HT-29 (cell line): Measurements from ENCODE around the gene SDCCAG8. TPM values are rescaled to one million over a fixed set of nuclear protein-coding genes. Genes with fewer than 3 reads are reported as not detected.

Source experiments
- DNase-seq: peaks from one replicate; pipeline ENCODE4 v3.0.0-alpha.2; 2015; ENCODE audit warnings: low spot score
- total RNA-seq: library from RNA; depleted of rRNA; stranded (reverse); fragments of >200 nt; shearing (Covaris generic); gene quantifications from 2 replicates; pipeline ENCODE4 v1.2.3, GENCODE V29; 2014

SDCCAG8 gene
- total RNA-seq, 1 experiment from 2014 or later: 9.7 TPM

DNA sequence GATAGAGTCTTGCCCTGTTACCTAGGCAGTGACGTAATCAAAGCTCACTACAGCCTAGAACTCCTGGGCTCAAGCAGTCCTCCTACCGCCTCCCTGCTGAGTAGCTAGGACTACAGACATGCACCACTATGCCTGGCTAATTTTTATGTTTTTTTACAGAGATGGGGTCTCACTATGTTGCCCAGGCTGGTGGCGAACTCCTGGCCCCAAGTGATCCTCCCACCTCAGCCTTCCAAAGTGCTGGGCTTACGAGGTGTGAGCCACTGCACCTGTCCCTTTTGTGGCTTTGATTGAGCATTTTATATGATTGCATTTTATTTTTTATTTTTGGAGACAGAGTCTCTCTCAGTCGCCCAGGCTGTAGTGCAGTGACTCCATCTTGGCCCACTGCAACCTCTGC is 25.8 kb downstream of the SDCCAG8 start:
- DNase-seq: no peak

DNA sequence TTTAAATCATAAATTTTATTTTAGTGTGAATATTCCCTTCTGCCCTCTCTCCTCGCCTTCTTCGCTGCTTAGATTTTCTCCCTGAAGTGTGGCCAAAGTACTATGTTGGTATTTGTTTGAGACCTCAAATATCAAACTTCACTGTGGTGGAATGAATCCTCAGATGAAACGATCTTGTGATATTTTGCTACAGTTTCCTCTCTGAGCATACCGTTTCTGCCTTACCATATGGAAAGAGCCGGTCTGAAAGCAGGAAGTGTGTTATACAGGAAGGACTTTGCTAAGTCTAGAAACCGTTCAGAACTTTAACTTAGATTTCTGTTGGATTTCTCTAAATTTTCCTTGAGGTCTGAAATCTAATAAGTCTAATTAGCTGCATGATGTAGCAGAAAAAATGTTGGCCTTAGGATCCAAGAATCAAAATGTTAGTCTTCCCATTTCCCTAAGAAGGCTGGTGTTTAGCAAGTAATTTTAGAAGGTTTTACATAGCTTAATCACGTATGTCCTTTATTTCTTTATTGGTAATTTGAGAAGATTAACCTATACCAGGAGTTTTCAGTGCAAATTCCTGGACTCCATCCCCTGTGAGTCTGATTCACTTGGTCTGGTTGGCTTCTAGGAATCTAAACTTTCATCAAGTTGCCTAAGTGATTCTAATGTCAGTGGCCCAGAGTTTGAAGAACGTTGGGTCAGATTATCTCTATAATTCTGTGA is 30.7 kb downstream of the SDCCAG8 start:
- no peak for DNase-seq

DNA sequence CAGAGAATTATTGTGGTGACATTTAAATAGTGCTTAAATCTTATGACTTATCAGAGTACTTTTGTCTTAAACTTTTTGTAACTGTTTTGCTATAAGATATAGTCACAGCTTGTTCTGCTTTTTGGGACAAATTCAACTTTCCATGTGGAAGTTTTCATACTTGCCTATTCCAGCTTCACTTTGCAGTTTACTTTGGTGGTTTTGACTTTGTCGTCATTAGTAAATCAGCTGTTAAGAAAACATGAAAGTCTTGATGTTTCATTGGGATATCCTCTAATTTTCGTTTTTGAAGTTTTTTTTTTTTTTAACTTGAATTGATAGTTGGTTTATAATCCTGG is 31.3 kb downstream of the SDCCAG8 start:
- no peak for DNase-seq

DNA sequence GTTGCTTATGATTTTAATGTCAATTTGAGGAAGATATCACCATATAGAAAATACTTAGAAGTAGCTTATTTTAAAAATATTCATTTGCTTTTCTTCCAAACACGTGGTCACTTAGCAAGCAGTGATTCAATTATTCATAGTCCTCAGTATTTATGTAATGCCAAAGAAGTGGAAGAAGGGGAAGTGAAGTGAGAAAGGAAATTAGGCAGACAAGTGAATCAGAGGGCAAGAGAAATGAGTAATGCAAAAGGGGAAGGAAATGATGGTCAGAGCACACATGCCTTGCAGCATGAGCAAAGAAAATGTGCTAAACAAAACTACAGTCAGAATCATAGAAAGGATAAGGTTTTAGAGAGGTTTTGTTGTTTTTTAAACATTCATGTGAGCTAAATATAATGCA is 31.8 kb downstream of the SDCCAG8 start:
- no peak for DNase-seq

DNA sequence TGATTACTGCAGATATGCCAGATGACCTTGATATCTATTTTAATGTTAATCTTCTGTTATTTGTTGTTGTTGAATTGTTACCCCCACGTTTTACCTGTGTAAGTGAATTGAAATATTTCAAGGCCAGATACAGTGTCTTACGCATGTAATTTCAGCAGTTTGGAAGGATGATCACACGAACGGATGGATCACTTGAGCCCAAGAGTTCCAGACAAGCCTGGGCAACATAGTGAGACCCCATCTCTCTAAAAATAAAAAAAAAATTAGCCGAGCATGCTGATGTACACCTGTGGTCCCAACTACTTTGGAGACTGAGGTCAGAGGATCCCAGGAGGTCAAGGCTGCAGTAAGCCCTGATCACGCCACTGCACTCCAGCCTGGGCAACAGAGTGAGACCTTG is 32.2 kb downstream of the SDCCAG8 start:
- no peak for DNase-seq

DNA sequence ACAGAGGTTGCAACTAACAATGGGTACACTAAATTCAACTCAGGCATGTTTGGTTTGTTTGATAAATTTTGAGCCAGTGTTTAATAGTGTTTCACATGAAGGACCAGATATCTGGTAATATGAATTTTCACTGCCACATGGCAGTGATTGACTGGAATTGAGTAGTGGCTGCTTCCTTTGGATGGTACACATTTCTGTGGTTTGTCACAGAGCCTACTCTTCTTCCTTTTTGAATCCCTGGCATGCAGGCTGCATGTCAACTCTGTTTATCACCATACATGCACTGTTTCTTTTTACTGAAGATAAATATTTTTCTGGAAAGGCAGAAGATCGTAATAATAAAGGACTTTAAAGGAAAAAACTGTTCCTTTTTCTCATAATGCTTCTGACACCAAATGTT is 35.5 kb downstream of the SDCCAG8 start:
- no peak for DNase-seq

DNA sequence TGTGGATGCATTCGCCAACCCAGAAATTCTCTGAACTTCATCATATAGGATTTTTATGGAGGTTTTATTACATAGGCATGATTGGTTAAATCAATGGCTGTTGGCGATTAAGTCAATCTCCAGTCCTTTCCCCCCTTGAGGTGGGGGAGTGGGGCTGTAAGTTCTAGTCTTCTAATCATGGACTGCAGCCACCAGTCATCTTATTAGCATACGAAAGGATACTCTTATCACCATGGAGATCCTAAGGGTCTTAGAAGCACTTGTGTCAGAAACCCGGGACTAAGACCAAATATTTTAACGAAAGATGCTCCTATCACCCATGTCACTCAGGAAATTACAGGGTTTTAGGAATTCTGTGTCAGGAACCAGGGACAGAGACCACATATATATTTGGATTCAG is 36.3 kb downstream of the SDCCAG8 start:
- no peak for DNase-seq

DNA sequence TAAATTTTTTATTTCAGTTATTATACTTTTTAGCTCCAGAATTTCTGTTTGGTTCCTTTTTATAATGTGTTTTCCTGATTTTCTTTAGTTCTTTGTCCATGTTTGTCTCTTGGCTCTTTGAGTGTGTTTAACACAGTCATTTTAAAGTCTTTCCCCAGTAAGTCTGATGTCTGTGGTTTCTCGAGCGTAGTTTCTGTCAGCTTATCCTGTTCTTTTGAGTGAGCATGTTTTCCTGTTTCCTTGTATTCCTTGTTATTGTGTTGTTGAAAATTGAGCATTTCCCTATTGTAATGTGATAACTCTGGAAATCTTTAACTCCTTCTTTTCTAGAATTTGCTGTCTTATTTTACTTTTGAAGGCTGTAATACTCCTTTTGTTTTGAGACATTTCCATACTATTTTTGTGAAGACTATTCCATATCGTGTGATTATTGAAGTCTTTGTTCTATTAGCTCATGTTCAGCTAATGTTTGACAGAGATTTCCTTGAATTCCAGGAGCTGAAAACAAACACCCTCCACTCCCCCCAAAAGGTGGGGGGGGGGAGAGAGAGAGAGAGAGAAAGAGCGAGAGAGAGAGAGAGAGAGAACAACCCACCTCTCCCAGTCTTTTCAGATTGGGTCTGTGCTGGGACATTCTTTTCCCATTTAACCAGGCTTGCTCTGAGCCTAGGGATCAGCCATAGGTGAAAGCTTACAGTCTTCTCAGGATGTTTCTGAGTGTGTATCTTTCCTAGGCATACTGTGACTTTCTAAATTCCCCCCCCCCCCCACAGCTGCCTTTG is 38.3 kb downstream of the SDCCAG8 start:
- no peak for DNase-seq

DNA sequence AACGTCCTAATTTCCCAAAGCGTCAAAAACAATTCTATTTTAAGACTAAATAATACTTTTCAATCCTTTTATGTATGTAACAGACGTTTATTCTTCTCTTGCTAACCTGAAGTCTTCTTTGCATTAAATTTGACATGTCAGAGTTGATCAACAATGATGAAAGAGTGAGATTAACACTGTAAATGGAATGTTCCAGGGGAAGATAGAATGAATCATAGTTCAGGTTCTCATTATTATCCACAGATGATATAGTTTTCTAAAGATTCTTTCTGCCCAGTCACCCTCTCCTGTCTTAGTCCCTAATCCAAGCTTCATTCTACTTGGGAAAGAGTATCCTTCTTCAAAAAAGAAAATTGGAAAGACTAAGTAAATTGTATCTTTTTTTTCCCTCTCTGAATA is 38.9 kb downstream of the SDCCAG8 start:
- DNase-seq: no peak

DNA sequence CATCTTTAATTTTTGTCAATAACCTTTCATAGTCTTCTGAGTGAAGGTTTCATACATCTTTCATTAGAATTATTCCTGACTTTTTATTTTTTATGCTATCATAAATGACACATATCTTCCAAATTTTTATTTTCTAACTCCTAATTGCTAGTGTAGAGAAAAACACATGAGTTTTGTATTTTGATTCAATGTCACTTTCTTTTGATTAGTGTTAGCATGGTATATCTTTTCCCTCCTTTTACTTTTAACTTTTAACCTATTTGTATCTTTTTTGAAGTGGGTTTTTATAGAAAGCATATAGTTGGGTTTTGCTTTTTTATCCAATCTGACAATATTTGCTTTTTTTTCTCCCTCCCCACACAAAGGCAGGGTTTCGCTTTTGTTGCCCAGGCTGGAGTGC is 43.2 kb downstream of the SDCCAG8 start:
- DNase-seq: no peak

DNA sequence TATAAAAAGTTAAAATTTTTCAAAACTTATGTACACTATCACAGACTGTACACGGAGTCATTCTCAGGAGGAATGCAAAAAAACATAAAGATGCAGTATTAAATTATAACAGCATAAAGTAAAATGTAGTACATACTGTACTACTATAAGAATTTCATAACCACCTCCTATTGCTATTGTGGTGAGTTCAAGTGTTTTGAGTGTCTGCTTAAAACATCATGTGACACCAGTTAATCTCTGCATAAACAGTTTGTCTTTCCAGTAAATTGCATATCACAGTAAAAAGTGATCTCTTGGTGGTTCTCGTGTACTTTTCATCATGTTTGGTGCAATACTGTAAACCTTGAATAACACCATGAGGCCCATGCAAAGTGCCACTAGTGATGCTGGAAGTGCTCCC is 45.2 kb downstream of the SDCCAG8 start:
- no peak for DNase-seq

DNA sequence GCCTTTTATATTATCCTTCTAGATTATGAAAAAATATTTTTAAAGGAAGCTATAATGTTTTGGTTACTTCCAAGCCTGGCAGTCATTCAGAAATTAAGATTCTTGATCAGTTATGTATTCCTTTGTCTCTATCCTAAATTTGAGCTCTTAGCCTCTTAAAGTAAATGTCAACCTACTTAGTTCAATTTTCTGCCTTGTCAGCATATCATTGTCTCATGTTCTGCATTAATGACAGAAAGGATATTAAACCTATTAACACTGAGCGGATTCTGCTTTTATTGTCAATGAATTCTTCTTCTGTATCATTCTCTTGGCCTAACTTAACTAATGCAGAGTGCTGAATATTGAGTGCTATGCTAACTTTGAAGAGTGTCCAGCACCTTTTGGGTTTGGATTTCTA is 56.0 kb downstream of the SDCCAG8 start:
- DNase-seq: no peak

DNA sequence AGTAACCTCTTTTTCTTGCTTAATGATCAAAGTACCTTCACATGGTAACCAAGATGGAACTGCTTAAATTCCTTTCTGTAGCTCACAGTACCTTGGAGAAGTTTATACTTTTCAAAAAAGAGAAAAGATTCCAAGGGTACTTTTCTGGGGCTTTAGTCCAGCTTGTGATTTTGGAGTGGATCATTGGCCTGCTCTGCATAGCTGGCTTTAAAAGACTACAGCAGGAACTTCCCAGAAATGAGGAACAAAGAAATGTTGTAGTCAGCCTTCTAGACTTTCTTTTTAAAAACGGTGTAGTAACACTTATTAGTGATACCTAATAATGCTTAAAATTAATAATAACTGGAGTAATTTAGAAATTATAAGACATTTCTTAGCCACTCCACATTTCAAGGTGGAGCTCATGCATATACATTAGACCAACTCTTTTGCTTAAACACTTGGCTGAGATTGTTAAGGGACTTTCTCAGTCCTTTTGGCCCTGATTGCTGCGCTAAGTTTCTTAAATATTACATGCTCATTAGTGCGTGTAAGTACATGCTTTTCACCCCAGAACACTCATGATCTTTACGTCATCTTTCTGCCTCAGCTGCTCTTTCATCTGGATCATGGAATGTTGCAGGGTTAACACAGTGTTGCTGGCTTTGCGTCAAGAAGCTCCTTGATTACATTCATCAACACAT is 57.3 kb downstream of the SDCCAG8 start:
- DNase-seq: no peak

DNA sequence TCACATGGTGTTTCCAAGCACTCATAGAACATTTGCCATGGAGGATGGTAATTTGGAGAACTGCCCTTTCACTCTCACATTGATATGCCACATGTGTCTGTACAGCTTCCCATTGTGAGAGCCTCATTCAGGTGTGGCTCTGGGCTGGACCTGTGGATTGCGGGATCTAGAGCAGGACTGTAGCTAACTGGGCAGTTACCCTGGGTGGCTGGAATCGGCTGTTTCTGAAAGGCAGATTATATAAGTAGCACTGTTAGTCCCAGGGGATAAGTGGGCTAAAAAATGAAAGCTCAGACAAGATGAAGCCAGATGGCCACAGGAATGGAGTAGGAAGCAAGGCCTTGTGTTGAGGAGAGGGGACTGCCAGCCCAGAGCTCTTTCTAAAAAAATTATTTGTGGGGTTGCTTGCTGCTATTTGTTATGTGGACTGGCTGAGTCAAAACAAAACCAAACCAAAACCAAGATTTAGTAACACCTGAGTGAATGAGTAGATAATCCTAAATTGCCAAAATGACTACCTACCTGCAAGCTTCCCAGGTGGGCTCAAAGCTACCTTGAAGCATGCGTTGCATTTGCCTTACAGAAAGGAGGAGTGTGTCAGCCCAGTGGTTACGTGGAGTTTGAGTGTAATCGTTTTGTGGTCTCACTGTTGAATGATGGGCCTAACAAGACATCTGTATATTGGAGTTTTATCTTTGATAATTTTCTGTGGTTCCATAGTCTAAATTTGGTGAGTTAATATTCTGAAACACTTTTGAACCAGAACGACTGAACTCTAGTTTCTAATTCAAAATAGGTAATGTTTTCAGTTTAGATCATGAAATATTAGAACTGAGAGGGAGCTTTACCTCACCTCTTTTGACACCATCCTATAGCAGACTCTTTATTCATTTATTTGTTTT is 58.0 kb downstream of the SDCCAG8 start:
- DNase-seq: no peak

DNA sequence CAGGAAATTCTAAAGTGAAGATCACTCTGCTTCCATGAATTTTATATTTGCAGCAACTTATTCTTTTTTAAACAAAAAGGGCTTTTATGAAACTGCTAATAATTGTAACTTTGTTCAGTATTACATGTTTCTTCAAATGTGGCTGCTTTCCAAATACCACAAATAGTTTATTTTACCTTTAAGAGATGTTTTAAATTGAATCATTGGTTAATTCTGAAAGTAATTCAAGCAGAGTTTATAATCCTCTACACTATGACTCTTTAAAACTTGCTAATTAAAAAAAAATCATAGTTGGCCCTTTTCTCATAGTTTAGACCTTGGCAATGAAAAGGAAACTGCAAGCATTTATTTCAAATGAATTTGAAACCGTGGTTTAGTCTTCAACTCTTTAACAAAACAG is 59.6 kb downstream of the SDCCAG8 start:
- DNase-seq: no peak

DNA sequence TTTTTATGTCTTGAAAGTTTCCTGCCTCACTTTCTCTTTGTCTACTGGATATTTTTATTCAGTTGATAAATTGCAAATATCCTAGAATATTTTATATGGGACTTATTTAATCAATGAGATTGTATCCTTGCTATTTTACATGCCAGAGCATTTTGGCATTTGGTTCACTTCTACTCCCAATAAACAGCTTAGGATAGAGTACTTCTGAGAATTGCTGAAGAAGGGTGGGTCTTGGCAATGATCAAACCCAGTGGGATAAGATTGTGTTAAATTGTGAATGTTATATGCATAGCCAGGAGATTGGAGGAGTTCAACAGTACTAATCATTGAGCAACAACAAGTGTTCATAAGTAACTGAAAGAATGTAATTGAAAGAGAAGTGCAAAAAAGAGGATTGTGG is 60.1 kb downstream of the SDCCAG8 start:
- DNase-seq: no peak

DNA sequence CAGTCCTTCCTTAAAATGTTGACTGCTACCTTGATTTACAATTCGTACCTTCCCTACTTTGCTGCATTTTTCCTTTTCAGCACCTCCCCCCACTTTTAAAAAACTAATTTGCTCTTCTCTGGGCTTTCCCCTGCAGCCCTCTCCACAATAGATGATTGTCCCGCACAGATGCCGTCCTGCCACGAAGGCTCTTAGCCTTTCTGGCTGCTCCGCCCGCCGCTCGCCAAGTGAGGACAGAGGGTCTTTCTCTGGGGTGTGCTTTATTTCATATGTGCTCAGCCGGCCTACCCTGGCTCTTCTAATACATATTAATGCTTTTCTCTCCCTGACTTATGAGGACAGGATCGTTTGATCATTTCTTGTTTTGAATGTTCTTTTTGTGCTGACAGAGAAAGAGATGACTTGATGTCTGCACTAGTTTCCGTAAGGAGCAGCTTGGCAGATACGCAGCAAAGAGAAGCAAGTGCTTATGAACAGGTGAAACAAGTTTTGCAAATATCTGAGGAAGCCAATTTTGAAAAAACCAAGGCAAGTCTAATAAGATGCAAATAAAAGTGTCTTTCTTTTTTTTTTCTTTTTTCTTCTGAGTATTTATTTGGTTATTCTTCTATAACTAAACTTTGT is 60.6 kb downstream of the SDCCAG8 start:
- DNase-seq: no peak

DNA sequence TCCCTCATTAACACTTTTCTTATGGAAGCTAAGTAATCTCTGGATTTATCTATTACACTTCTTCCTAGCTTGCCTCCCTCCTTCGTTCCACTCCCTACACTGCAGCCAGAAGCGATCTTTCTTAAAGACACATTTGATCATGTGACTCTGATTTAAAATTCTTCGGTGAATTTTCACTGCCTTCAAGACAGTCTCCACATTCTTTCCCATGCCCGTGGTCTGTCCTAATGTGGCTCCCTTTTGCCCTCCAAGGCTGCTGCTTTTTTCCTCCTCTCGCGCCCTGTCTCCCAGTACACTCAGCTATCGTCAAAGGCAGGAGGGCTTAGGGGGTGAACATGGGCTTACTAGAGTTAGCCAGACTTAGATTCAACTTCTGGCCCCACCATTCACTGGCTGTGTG is 64.4 kb downstream of the SDCCAG8 start:
- no peak for DNase-seq

DNA sequence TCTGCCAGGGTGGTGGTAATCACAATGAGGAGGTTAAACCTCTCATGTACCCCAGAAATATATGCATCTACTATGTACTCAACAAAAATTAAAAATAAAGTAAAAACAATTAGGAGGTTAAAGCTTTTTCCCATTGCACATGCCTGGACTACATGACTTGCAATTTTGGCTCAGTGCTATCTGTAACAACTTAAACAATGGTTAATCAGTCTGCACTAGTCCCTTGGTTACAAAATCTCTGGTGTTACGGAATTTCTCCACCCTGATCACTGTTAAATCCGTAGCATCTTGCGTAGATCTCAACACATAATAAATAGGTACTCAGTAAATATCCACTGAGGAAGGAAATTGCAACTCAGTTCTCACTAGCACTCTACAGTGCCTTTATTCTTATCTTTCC is 66.5 kb downstream of the SDCCAG8 start:
- DNase-seq: no peak

DNA sequence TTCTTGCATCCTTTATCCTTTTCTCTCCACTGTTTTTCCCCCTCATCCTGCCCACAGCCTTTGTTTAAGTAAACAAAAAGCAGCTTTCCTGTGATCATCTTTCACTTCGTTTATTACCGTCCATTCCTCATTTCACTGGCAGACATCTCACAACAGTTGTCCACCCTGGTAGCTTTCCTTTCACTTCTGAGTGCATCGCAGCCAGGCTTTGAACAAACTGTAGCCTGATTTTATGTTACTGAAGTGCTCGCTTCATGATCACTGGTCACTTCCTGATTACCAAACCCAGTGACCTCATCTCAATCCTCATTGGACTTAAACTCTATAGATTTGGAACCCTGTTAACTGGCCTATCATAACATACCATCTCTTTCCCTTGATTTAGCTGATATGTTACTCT is 67.7 kb downstream of the SDCCAG8 start:
- no peak for DNase-seq

DNA sequence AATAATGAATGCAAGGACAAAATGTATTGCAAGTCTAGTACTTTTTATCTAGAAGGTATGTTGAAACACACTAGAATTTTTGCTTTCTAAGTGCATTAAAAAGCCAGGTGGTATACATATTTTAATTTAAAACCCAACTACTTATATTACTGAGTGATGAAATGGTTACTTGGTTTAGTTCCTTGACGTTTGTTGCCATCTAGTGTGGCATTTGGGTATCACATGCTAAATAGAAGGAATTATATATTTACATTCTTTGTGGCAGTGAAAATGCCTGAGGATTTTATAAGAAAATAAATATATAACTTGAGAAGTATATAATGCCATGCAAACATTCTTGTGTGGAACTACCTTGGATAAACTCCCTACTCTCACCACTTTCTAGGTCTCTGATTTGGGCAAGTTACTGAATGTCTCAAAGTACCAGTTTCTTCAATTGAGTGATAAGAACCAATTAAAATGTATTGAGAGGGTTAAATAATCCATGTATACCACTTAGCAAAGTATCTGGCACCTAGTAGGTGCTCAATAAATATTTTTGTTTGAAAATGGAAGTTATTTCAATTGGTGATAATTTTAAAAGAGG is 69.6 kb downstream of the SDCCAG8 start:
- DNase-seq: peak; percentile 77
